K562 (cell line): ENCODE measurements around the gene SULT2B1. TPM values are rescaled to one million over a fixed set of nuclear protein-coding genes. Genes with fewer than 3 reads are reported as not detected.
A peak's percentile ranks its signal among the peaks of the same experiment; 100 is the strongest.

Source experiments
- HOXB6 ChIP-seq: fragments of 250-450 bp; sonication (Bioruptor Pico); IDR thresholded peaks from 2 replicates; pipeline ENCODE4 v1.5.1; 2022; ENCODE audit warnings: mild to moderate bottlenecking, borderline replicate concordance
- NBN ChIP-seq: fragments of 450-650 bp; IDR thresholded peaks from 2 replicates; pipeline ENCODE4 v1.6.1; 2016; ENCODE audit warnings: low read depth, mild to moderate bottlenecking
- PHB ChIP-seq: fragments of 250-450 bp; sonication (Bioruptor Pico); IDR thresholded peaks from 2 replicates; pipeline ENCODE4 v1.5.0; 2021
- POLR3A ChIP-seq: IDR thresholded peaks from 2 replicates; pipeline ENCODE4 v1.6.1; 2011; ENCODE audit warnings: borderline replicate concordance, mild to moderate bottlenecking, moderate library complexity; ENCODE audit not compliant: insufficient read length, insufficient read depth; ENCODE audit errors: extremely low read depth
- RBM39 ChIP-seq: fragments of 200-400 bp; formaldehyde crosslinking; optimal IDR thresholded peaks from 2 replicates; pipeline ENCODE3; 2018; ENCODE audit warnings: low read depth, low read length
- SMARCC2 ChIP-seq: fragments of 450-650 bp; IDR thresholded peaks from 2 replicates; pipeline ENCODE4 v1.6.1; 2017; ENCODE audit warnings: antibody characterized with exemption, moderate library complexity, mild to moderate bottlenecking, low read depth
- TFE3 ChIP-seq: fragments of 450-650 bp; formaldehyde crosslinking; IDR thresholded peaks from 2 replicates; pipeline ENCODE4 v1.4.0; 2020; ENCODE audit warnings: mild to moderate bottlenecking, mixed read lengths
- YY1 ChIP-seq, 3 experiments: IDR thresholded peaks; 2 replicates each; pipeline ENCODE4 v1.6.1; 2011; ENCODE audit warnings: low read length in 2 of 3, mild to moderate bottlenecking in 2 of 3, moderate library complexity in 2 of 3, borderline replicate concordance in 1 of 3, control low read depth in 1 of 3, low read depth in 1 of 3; ENCODE audit not compliant: insufficient read depth in 3 of 3, insufficient replicate concordance in 2 of 3, control insufficient read depth in 1 of 3, insufficient read length in 1 of 3; ENCODE audit errors: extremely low read depth in 1 of 3
- ZBTB33 ChIP-seq: sonication (generic); formaldehyde crosslinking; IDR thresholded peaks from 2 replicates; pipeline ENCODE4 v1.8.1; 2023; ENCODE audit warnings: mild to moderate bottlenecking, missing genetic modification reagents
- ZNF124 ChIP-seq: sonication (generic); formaldehyde crosslinking; IDR thresholded peaks from 2 replicates; pipeline ENCODE4 v1.8.1; 2022; ENCODE audit warnings: missing genetic modification reagents
- polyA plus RNA-seq, 8 experiments: library from polyadenylated mRNA; depleted of rRNA in 4 of 8; stranded (reverse) in 5 of 8; unstranded in 3 of 8; fragments of >200 nt; fragmentation: Nextera tagmentation in 2 of 8; fragmentation: Illumina TruSeq in 1 of 8; extraction: Ambion mirVana in 2 of 8; extraction: Trizol in 1 of 8; gene quantifications; 2 replicates each; pipeline versions ENCODE4 v1.2.1 to v1.2.3, GENCODE V29; 2011 to 2014; ENCODE audit warnings: inconsistent platforms in 1 of 8, missing spikeins in 1 of 8
- total RNA-seq, 7 experiments: library from RNA; depleted of rRNA in 6 of 7; stranded (reverse); fragments of >200 nt in 6 of 7; fragmentation: Illumina TruSeq in 2 of 7; extraction: Trizol in 2 of 7; gene quantifications; 2 replicates each; pipeline versions ENCODE4 v1.2.1 to v1.2.3, GENCODE V29; 2011 to 2021; ENCODE audit warnings: low replicate concordance in 1 of 7
- TF ChIP-seq, protein P1 (sequence below): fragments of 250-450 bp; sonication (Bioruptor Pico); IDR thresholded peaks from 2 replicates; pipeline ENCODE4 v1.4.0; 2020; ENCODE audit warnings: mild to moderate bottlenecking, moderate library complexity
- TF ChIP-seq, protein P2 (sequence below): fragments of 450-650 bp; formaldehyde crosslinking; IDR thresholded peaks from 2 replicates; pipeline ENCODE4 v1.4.0; 2020; ENCODE audit warnings: mild to moderate bottlenecking, moderate library complexity
- TF ChIP-seq, protein P3 (sequence below): sonication (generic); formaldehyde crosslinking; IDR thresholded peaks from 2 replicates; pipeline ENCODE4 v1.9.0; 2022; ENCODE audit warnings: mild to moderate bottlenecking, missing genetic modification reagents
- TF ChIP-seq, protein P4 (sequence below): fragments of 250-450 bp; sonication (Bioruptor Pico); IDR thresholded peaks from 2 replicates; pipeline ENCODE4 v1.4.0; 2020; ENCODE audit warnings: mild to moderate bottlenecking

The SULT2B1 gene
- total and polyA plus RNA-seq, 9 of the 15 experiments (the other 6 are each of a cell fraction or from before 2014, with no cell fraction given) = 0.09 to 0.62 (median 0.22) TPM; not detected in 2

DNA sequence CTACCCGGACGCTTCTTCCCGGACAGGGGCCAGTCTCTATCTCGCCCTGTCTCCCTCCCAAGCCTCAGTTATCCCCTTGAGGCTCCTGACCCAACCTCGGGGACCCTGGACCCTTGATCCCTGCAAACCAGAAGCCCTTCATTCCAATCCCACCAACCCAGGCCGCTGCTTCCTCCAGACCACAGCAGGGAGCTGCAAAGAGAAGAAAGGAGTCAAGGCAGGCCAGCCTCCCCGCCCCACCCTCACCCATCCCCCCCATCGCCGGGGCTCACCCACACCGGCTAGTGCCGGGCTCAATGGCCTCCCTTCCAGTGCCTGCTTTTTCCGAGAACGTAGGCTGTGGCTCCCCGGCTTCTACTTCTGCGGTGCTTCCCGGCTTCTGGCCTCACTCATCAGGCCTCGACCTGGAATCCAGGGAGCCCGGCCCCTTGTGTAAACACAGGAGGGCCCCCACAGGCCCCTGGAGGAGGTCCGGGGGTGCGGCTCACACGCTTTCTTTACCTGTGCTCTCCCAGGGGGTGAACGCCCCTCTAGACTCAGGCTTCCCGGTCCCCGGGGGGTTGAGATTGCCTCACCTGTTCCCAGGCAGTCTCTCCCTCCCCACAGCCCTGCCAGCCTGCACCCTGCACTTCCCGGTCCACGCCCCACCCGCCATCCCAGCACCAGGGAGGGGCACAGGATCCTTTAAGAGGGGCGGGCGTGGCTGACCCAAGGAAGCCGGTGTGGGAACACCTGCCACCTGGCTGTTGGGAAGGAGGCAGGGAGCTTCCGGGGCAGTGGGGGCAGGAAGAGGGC, 62.7 kb downstream of the SULT2B1 start, which contains the start of gene FAM83E (continued):
- TF ChIP-seq, protein P1, sequence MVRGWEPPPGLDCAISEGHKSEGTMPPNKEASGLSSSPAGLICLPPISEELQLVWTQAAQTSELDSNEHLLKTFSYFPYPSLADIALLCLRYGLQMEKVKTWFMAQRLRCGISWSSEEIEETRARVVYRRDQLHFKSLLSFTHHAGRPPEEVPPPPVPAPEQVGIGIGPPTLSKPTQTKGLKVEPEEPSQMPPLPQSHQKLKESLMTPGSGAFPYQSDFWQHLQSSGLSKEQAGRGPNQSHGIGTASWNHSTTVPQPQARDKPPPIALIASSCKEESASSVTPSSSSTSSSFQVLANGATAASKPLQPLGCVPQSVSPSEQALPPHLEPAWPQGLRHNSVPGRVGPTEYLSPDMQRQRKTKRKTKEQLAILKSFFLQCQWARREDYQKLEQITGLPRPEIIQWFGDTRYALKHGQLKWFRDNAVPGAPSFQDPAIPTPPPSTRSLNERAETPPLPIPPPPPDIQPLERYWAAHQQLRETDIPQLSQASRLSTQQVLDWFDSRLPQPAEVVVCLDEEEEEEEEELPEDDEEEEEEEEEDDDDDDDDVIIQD (CRISPR knock-in tag) = no peak
- TF ChIP-seq PHB (0 out of 2 replicates have a peak, but pooled peaks have one; percentile 74), YY1 (IDR thresholded peaks at IDR 0.05; ENCODE audit: borderline replicate concordance in 1 of 3, control insufficient read depth in 1 of 3, extremely low read depth in 1 of 3, insufficient read depth in 3 of 3, insufficient read length in 1 of 3, insufficient replicate concordance in 2 of 3, low read depth in 1 of 3, low read length in 2 of 3) (peak in 2 of 3 experiments; percentile 9 to 75), RBM39 (peak; percentile 24), ZNF124 (CRISPR knock-in tag) (no peak), TFE3 (CRISPR knock-in tag) (no peak), HOXB6 (no peak), NBN (no peak), ZBTB33 (CRISPR knock-in tag) (no peak), POLR3A (no peak), SMARCC2 (no peak)
- TF ChIP-seq, protein P2, sequence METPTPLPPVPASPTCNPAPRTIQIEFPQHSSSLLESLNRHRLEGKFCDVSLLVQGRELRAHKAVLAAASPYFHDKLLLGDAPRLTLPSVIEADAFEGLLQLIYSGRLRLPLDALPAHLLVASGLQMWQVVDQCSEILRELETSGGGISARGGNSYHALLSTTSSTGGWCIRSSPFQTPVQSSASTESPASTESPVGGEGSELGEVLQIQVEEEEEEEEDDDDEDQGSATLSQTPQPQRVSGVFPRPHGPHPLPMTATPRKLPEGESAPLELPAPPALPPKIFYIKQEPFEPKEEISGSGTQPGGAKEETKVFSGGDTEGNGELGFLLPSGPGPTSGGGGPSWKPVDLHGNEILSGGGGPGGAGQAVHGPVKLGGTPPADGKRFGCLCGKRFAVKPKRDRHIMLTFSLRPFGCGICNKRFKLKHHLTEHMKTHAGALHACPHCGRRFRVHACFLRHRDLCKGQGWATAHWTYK (CRISPR knock-in tag) = no peak
- TF ChIP-seq, protein P3, sequence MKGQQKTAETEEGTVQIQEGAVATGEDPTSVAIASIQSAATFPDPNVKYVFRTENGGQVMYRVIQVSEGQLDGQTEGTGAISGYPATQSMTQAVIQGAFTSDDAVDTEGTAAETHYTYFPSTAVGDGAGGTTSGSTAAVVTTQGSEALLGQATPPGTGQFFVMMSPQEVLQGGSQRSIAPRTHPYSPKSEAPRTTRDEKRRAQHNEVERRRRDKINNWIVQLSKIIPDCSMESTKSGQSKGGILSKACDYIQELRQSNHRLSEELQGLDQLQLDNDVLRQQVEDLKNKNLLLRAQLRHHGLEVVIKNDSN (CRISPR knock-in tag) = no peak
- TF ChIP-seq, protein P4, sequence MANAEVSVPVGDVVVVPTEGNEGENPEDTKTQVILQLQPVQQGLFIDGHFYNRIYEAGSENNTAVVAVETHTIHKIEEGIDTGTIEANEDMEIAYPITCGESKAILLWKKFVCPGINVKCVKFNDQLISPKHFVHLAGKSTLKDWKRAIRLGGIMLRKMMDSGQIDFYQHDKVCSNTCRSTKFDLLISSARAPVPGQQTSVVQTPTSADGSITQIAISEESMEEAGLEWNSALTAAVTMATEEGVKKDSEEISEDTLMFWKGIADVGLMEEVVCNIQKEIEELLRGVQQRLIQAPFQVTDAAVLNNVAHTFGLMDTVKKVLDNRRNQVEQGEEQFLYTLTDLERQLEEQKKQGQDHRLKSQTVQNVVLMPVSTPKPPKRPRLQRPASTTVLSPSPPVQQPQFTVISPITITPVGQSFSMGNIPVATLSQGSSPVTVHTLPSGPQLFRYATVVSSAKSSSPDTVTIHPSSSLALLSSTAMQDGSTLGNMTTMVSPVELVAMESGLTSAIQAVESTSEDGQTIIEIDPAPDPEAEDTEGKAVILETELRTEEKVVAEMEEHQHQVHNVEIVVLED (CRISPR knock-in tag) = no peak
